ENCODE data around the gene NTRK3.

Gene NTRK3

DNA sequence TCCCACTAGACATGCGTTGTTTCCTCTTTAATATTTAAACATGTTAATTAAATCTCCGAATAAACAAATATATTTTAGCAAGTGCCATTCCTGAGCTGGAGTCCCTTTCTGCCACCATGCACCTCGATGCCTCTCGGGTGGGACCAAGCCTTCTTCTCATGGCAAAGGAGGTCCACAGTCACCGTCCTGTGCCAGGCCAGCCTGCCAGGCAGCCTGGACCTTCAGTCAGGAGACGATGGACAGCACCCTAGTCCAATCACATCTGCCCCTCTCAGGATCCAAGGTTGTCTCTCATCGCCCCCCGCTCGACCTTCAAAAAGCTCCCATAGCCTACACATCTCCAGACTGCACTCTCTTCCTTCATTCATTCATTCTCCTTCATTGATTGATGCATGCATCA lies 22.6 kb downstream of the NTRK3 start:
- no peak overlapping the region for H3K4me3 ChIP-seq (ENCODE audit: low read depth, low read length)
- no peak for TF ChIP-seq CTCF (IDR thresholded peaks at IDR 0.05; ENCODE audit: borderline replicate concordance, insufficient read depth, low read depth, low read length)

DNA sequence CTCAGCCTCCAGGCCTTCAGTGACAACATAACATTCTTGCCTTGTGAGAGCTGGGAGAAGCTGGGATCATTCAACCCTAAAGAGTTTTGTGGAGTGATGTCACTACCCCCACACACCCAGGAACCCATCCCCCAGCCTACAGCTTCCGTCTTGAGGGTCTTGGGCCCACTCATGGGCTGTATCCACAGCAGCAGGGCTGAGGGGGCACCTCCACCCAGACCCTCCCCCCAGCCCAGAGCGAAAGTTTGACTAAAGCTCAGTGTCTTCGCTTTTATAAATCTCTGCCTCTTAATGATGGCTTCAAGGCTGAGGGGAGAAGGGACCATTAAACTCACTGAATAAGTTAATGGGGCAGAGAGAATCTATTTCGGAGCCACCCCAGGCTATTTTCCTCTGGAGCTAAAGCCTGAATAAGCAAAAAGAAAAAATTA lies 23.8 kb downstream of the NTRK3 start:
- no peak overlapping the region for H3K4me3 ChIP-seq (ENCODE audit: low read depth, low read length)
- TF ChIP-seq CTCF (IDR thresholded peaks at IDR 0.05; ENCODE audit: borderline replicate concordance, insufficient read depth, low read depth, low read length), result no peak

DNA sequence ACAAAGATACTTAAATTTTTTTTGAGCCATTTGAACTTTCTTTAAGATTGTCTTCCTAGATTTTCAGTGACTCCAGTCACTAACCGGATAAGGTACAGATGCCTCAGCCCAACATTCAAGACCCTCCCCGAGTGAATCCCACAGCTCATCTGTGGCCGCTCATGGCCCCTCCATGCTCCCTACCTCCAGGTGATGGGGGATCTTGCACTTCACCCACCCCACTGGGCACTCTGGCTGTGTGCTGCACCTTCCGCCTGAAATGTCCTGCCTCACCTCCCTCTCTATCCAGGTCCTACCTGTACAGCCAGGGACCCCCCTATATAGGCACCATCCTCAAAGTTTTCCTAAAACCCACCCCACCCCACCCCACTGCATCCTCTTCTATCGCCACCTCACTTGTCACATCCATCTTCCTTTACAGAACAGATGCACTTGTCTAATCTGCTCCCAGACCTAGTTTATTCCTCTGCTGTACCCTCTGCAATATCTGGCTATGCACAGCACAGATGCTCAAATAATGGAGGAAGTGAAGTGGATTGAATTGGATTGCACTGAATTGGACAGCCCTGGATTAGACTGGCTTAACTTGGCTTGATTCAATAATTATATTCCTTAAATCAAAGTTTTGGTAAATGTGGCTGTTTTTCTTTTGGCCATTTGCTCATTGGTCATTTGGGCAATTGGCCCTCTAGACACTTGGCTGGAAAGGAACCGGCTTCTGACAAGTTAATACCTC lies 24.5 kb downstream of the NTRK3 start:
- no peak for TF ChIP-seq CTCF (IDR thresholded peaks at IDR 0.05; ENCODE audit: borderline replicate concordance, insufficient read depth, low read depth, low read length)
- no peak overlapping the region for H3K4me3 ChIP-seq (ENCODE audit: low read depth, low read length)

GRCh38 chr15:88230823-88231222 lies 25.7 kb downstream of the NTRK3 start:
- TF ChIP-seq CTCF (IDR thresholded peaks at IDR 0.05; ENCODE audit: borderline replicate concordance, insufficient read depth, low read depth, low read length), result no peak

DNA sequence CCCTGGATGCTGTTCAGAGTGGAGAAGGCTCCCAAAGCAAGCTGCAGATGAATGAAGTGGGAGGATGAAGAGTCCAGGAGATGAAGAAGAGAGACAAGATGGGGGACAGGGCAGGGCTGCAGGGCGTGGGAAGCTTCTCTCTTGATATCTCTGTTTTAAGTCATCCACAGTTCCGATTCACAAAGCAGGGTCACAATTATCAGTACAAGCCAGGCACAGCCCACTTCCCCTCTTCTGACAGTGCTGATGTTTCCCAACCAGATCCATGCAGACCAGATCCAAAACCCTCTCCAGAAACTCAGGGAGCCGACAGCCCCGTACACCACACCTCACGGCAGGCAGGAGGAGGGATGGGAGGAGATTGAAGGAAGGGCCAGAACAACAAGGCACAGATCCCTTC lies 31.1 kb downstream of the NTRK3 start:
- no peak for TF ChIP-seq CTCF (IDR thresholded peaks at IDR 0.05; ENCODE audit: borderline replicate concordance, insufficient read depth, low read depth, low read length)
- H3K4me3 ChIP-seq (ENCODE audit: low read depth, low read length), result no peak overlapping the region

More at GRCh38 chr15:88230823-88231222, 25.7 kb downstream of the NTRK3 start:
- no peak overlapping the region for H3K4me3 ChIP-seq (ENCODE audit: low read depth, low read length)

- no peak overlapping the region for H3K4me3 ChIP-seq (ENCODE audit: low read depth, low read length)
- no peak for TF ChIP-seq CTCF (IDR thresholded peaks at IDR 0.05; ENCODE audit: borderline replicate concordance, insufficient read depth, low read depth, low read length)
Measured at GRCh38 chr15:88223084-88223483, 33.5 kb downstream of the NTRK3 start.

- no peak for TF ChIP-seq CTCF (IDR thresholded peaks at IDR 0.05; ENCODE audit: borderline replicate concordance, insufficient read depth, low read depth, low read length)
- no peak overlapping the region for H3K4me3 ChIP-seq (ENCODE audit: low read depth, low read length)
Measured at GRCh38 chr15:88221836-88222235, 34.7 kb downstream of the NTRK3 start.
